Keratinocyte (primary cell): Measurements from ENCODE around the gene ELOA. TPM values are rescaled to one million over a fixed set of nuclear protein-coding genes. Genes with fewer than 3 reads are reported as not detected.

Source experiments
- DNase-seq: peaks from one replicate; pipeline ENCODE4 v3.0.0-alpha.2; 2011; ENCODE audit warnings: low read depth, missing footprints, low spot score
- FAIRE-seq: peaks from 2 replicates; lab custom pipeline; 2011; peaks lifted over from hg19 to GRCh38; lab: Jason Lieb, UNC
- H2AFZ ChIP-seq: 2 replicates; pipeline ENCODE4 v1.6.0; 2012; ENCODE audit warnings: low read length, control low read depth, inconsistent platforms; ENCODE audit not compliant: control insufficient read depth
- H3K27ac ChIP-seq: 2 replicates; pipeline ENCODE4 v1.5.1; 2011; ENCODE audit warnings: low read length; ENCODE audit not compliant: control insufficient read depth, insufficient read depth
- H3K27me3 ChIP-seq: 3 replicates; pipeline ENCODE4 v1.6.0; 2011; ENCODE audit warnings: low read length; ENCODE audit not compliant: control insufficient read depth, insufficient read depth; ENCODE audit errors: extremely low read depth
- H3K36me3 ChIP-seq, 2 experiments: 2 replicates in 1 of 2; 3 replicates in 1 of 2; pipeline ENCODE4 v1.5.1; 2011; ENCODE audit warnings: low read length in 2 of 2, mild to moderate bottlenecking in 1 of 2; ENCODE audit not compliant: control insufficient read depth in 2 of 2, insufficient read depth in 2 of 2; ENCODE audit errors: extremely low read depth in 1 of 2
- H3K4me1 ChIP-seq: 3 replicates; pipeline ENCODE4 v1.5.1; 2011; ENCODE audit warnings: low read length; ENCODE audit not compliant: control insufficient read depth, insufficient read depth; ENCODE audit errors: extremely low read depth
- H3K4me2 ChIP-seq: 3 replicates; pipeline ENCODE4 v1.6.0; 2011; ENCODE audit warnings: low read depth, low read length; ENCODE audit not compliant: control insufficient read depth, insufficient read depth; ENCODE audit errors: extremely low read depth
- H3K4me3 ChIP-seq, 3 experiments: fragments of 200-600 bp in 1 of 3; sonication (generic) in 1 of 3; 2 replicates in 2 of 3; 3 replicates in 1 of 3; pipeline ENCODE4 v1.5.1; 2011 to 2016; ENCODE audit warnings: low read length in 3 of 3, mild to moderate bottlenecking in 3 of 3, control low read depth in 2 of 3, inconsistent platforms in 1 of 3, low read depth in 1 of 3, mixed read lengths in 1 of 3, mixed run types in 1 of 3, moderate library complexity in 1 of 3; ENCODE audit not compliant: control insufficient read depth in 2 of 3, insufficient read depth in 2 of 3; ENCODE audit errors: extremely low read depth in 1 of 3
- H3K79me2 ChIP-seq: 2 replicates; pipeline ENCODE4 v1.6.0; 2012; ENCODE audit warnings: low read length; ENCODE audit not compliant: control insufficient read depth, insufficient read depth
- H3K9ac ChIP-seq: 3 replicates; pipeline ENCODE4 v1.6.0; 2011; ENCODE audit warnings: low read length; ENCODE audit not compliant: control insufficient read depth, insufficient read depth; ENCODE audit errors: extremely low read depth
- H3K9me1 ChIP-seq: 3 replicates; pipeline ENCODE4 v1.6.0; 2011; ENCODE audit warnings: low read length; ENCODE audit not compliant: control insufficient read depth, insufficient read depth; ENCODE audit errors: extremely low read depth
- H3K9me3 ChIP-seq: 2 replicates; pipeline ENCODE4 v1.5.1; 2012; ENCODE audit warnings: low read depth, low read length; ENCODE audit not compliant: control insufficient read depth
- H4K20me1 ChIP-seq: 3 replicates; pipeline ENCODE4 v1.6.0; 2011; ENCODE audit warnings: low read length; ENCODE audit not compliant: control insufficient read depth, insufficient read depth; ENCODE audit errors: extremely low read depth
- CTCF ChIP-seq, 3 experiments: IDR thresholded peaks in 1 of 3; conservative IDR thresholded peaks in 1 of 3; optimal IDR thresholded peaks in 1 of 3; 2 replicates in 2 of 3; 3 replicates in 1 of 3; pipeline versions ENCODE3 to v1.5.1; 2011; ENCODE audit warnings: low read length in 3 of 3, mild to moderate bottlenecking in 3 of 3, moderate library complexity in 2 of 3, control low read depth in 1 of 3, inconsistent platforms in 1 of 3; ENCODE audit not compliant: insufficient read depth in 2 of 3; ENCODE audit errors: extremely low read depth in 1 of 3
- EZH2 ChIP-seq: IDR thresholded peaks from one replicate; pipeline ENCODE4 v1.6.1; 2012; ENCODE audit warnings: inconsistent platforms, mild to moderate bottlenecking, low read length, moderate library complexity
- dilution Hi-C: fragments of 300-500 bp; cut with MboI; formaldehyde crosslinking; loops from one replicate; pipeline ENCODE4 v1.7.0; 2020; ENCODE audit warnings: low sequenced_read_pairs; ENCODE audit not compliant: extremely low pct_ligation_motif_present
- polyA plus RNA-seq, 5 experiments: library from polyadenylated mRNA; depleted of rRNA in 3 of 5; stranded (reverse) in 3 of 5; stranded (forward) in 1 of 5; unstranded in 1 of 5; fragments of >200 nt; gene quantifications; 1 replicate in 1 of 5; 2 replicates in 3 of 5; 3 replicates in 1 of 5; pipeline versions ENCODE4 v1.2.1 to v1.2.3, GENCODE V29; 2011 to 2012; ENCODE audit warnings: missing spikeins in 2 of 5, low read depth in 1 of 5, low replicate concordance in 1 of 5

ELOA gene
- polyA plus RNA-seq, 1 donor (not counting 4 experiments of a cell fraction or from before 2014, with no cell fraction given): 31.8 TPM

DNA sequence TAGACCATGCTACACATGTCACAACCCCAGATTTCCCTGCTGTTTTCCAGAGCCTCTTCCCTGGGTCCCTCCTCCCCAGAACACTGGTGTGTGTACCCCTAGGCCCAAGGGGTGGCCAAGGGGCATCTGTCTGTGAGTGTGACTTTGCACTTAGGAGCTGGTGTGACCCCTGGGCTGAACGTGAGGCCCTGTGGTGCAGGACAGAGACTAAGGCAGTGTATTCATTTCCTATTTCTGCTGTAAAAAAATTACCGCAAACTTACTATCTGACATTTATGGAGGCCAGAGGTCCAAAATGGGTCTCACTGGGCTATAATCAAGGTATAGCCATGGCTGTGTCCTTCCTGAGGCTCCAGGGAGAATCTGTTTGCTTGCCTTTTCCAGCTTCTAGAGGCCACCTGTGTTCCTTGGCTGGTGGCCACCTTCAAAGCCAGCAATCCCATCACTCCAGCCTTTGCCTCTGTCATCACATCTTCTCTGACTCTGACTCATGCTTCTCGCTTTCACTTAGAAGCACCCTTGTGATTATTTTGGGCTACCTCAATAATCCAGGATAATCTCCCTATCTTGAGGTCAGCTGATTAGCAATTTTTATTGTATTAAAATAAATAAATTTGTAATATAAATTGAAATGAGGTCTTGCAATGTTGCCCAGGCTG lies 24.0 kb upstream of the ELOA start:
- Histone ChIP-seq H3K4me3 (no peak overlapping the region), H3K4me1 (peaks cover 4% of the 10 kb centered on the region), H3K4me2 (no peak overlapping the region), H3K36me3 (peaks cover 4 to 5% of the 10 kb centered on the region in 2 experiments), H3K9me1 (peaks cover 5% of the 10 kb centered on the region), H3K9ac (no peak overlapping the region), H4K20me1 (peaks cover 2% of the 10 kb centered on the region), H3K27ac (no peak overlapping the region), H3K79me2 (peaks cover 6% of the 10 kb centered on the region), H2AFZ (no peak overlapping the region), H3K27me3 (no peaks in the 10 kb centered on the region), H3K9me3 (no peaks in the 10 kb centered on the region)
- dilution Hi-C loops: no loop called here
- TF ChIP-seq EZH2: no peak
- no peak for TF ChIP-seq CTCF (optimal IDR thresholded peaks at IDR 0.05 in 1 of 3, IDR thresholded peaks at IDR 0.05 in 1 of 3, conservative IDR thresholded peaks at IDR 0.05 in 1 of 3; ENCODE audit: extremely low read depth in 1 of 3, insufficient read depth in 2 of 3, low read length in 3 of 3)
- FAIRE-seq (no peak), DNase-seq (no peak)

GRCh38 chr1:23720256-23720995 lies 22.8 kb upstream of the ELOA start:
- H3K4me2 ChIP-seq: no peak overlapping the region
- H3K9me3 ChIP-seq: no peaks in the 10 kb centered on the region
- TF ChIP-seq CTCF (optimal IDR thresholded peaks at IDR 0.05 in 1 of 3, IDR thresholded peaks at IDR 0.05 in 1 of 3, conservative IDR thresholded peaks at IDR 0.05 in 1 of 3; ENCODE audit: extremely low read depth in 1 of 3, insufficient read depth in 2 of 3, low read length in 3 of 3): no peak
- no peak for TF ChIP-seq EZH2
- peaks cover 5% of the 10 kb centered on the region for H3K9me1 ChIP-seq
- no peak overlapping the region for H2AFZ ChIP-seq
- peaks cover 3 to 4% of the 10 kb centered on the region in 2 experiments for H3K36me3 ChIP-seq
- no peak for DNase-seq
- peaks cover 4% of the 10 kb centered on the region for H3K79me2 ChIP-seq
- no peak for FAIRE-seq
- H3K4me1 ChIP-seq: peaks cover 4% of the 10 kb centered on the region
- no peak overlapping the region for H3K4me3 ChIP-seq
- no peaks in the 10 kb centered on the region for H3K27me3 ChIP-seq
- no peak overlapping the region for H3K9ac ChIP-seq
- dilution Hi-C loops: no loop called here
- H3K27ac ChIP-seq: no peak overlapping the region
- H4K20me1 ChIP-seq: peaks cover 2% of the 10 kb centered on the region
